Esophagus squamous epithelium (tissue), 4 donors: Measurements from ENCODE around the gene GOLGA6D.
"Not testable (repeated sequence)": the region's sequence is repeated elsewhere in the genome, so short reads cannot be mapped to it uniquely, and the experiment has no call there.

Experiments used
- POLR2A ChIP-seq, 4 donors: fragments of 450-650 bp; IDR thresholded peaks; one replicate each; pipeline ENCODE4 v1.6.1; 2017; ENCODE audit warnings: antibody characterized with exemption in 4 of 4, mild to moderate bottlenecking in 4 of 4, moderate library complexity in 3 of 4
- TF ChIP-seq, protein P1 (sequence below), 6 experiments: fragments of 450-650 bp in 4 of 6; fragments of 200-600 bp in 2 of 6; sonication (generic) in 2 of 6; IDR thresholded peaks; one replicate each; pipeline ENCODE4 v1.5.1; 2016 to 2019; ENCODE audit warnings: antibody characterized with exemption in 6 of 6, mild to moderate bottlenecking in 4 of 6, moderate library complexity in 4 of 6

DNA sequence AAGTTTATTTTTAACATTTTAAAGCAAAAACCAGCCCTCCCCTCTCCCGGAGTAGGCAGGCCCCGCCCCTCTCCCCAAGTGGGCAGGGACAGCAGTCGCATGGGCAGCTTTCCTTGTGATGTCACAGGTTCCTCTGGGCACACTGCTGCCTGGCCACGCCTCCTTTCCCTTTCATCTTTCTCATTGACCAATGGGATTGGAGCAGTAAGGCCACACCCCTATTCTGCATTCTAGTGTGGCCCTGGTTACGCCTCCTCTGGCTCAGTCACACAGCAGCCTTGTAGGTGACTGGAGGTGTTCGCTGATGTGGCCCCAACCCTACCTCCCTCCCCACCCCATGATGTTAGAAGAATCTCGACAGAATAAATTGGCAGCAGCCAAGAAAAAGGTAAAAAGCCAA is at the start of gene GOLGA6D:
- TF ChIP-seq, protein P1, sequence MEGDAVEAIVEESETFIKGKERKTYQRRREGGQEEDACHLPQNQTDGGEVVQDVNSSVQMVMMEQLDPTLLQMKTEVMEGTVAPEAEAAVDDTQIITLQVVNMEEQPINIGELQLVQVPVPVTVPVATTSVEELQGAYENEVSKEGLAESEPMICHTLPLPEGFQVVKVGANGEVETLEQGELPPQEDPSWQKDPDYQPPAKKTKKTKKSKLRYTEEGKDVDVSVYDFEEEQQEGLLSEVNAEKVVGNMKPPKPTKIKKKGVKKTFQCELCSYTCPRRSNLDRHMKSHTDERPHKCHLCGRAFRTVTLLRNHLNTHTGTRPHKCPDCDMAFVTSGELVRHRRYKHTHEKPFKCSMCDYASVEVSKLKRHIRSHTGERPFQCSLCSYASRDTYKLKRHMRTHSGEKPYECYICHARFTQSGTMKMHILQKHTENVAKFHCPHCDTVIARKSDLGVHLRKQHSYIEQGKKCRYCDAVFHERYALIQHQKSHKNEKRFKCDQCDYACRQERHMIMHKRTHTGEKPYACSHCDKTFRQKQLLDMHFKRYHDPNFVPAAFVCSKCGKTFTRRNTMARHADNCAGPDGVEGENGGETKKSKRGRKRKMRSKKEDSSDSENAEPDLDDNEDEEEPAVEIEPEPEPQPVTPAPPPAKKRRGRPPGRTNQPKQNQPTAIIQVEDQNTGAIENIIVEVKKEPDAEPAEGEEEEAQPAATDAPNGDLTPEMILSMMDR (IDR thresholded peaks at IDR 0.05), result not testable (repeated sequence)
- not testable (repeated sequence) for TF ChIP-seq POLR2A (IDR thresholded peaks at IDR 0.05)
